SU-DHL-6 (cell line): Measurements from ENCODE around the gene FTL.

Experiments used
- CTCF ChIP-seq: fragments of 200-600 bp; sonication (generic); IDR thresholded peaks from one replicate; pipeline ENCODE4 v1.5.1; 2017; ENCODE audit warnings: antibody characterized with exemption, mild to moderate bottlenecking, low read length, moderate library complexity; ENCODE audit not compliant: insufficient read depth, poor library complexity, severe bottlenecking
- EZH2phosphoT487 ChIP-seq: fragments of 200-600 bp; sonication (generic), shearing (Covaris generic); conservative IDR thresholded peaks from 2 replicates; pipeline ENCODE4 v1.6.1; 2018; ENCODE audit warnings: mild to moderate bottlenecking, antibody characterized with exemption, low read length, moderate library complexity, mixed read lengths

GRCh38 chr19:49010453-49010852, 45.3 kb downstream of the FTL start:
- TF ChIP-seq EZH2phosphoT487 (no peak), CTCF (no peak)
